Stimulated activated CD8-positive, alpha-beta memory T cell treated with anti-CD3 and anti-CD28 coated beads, Interleukin-2, amount 100 ng/mL, for 48 hours (primary cell): ENCODE data around the gene FAM83B.
"Not testable (repeated sequence)": the region's sequence is repeated elsewhere in the genome, so short reads cannot be mapped to it uniquely, and the experiment has no call there.

ENCODE experiments used
- DNase-seq, 2 donors: peaks; one replicate each; pipeline ENCODE4 v3.0.0-alpha.2; 2020; ENCODE audit warnings: low read depth in 2 of 2

FAM83B gene

DNA sequence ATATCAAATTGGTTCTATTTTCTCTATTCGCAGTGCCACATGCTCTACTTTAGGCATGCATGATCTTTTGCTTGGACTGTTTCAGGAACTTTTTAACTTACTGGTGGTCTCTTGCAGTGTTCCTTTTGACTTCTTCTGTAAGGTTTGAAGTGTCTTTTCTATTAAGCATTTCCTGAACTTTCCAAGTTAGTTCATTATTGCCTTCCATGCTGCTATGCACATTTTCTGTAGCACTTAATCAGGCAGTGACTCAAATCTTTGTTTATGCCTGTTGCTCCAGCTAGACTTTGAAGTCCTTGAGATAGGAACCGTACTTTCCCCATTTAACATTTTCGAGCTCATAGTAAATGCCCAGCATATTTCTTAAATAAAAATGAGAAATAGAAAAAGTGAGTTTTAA lies 52.2 kb downstream of the FAM83B start:
- no peak for DNase-seq

DNA sequence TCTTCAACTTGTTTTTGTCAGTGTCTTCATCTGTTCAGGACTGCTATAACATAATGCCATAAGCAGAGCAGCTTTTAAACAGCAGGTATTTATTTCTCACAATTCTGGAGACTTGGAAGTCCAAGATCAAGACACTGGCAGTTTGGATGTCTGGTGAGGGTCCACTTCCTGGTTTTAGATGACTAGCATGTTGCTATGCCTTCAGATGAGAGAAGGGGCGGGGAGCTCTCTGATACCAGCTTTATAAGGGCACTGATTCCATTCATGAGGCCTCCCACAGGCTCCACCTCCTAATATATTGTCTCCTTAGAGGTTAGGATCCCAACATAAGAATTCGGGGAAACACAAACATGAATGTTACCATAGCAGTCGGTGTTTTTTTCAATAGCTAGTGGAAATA lies 52.9 kb downstream of the FAM83B start:
- no peak for DNase-seq

DNA sequence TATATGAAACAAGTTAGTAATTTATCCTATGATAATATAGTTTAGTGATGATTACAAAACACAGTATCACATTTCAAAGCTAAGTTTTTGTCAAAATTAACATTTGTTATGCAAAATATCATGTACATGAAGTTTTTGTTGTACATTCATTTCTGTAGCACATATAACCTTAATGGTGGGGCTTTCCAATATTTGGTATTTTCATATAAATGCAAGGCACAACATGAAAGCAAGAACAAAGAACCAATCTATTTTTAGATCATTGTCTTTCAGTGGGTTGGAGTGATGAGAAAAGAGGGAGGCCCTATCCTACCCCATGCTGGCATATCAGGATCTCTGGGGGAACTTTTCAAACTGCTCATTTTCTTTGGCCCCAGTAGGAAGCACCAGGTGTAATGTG lies 53.4 kb downstream of the FAM83B start:
- no peak for DNase-seq

DNA sequence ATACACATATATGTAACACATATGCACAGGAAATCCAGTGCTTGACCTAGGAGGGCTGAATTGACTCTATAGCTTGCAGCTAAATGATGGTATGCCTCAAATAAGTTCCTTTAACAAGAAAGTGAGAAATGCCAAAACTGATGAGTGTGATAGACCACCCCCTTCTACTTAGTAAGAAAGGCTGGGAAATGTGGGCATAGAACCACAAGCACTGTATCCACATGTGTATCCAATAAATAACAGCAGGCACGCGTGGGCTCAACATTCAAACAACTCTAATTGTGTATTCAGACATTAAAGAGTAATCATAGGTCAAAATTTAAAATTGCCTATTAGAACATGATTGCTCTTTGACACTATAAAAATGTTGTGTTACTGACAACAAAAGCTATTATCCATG lies 54.1 kb downstream of the FAM83B start:
- no peak for DNase-seq

GRCh38 chr6:54903884-54904283 lies 57.3 kb downstream of the FAM83B start:
- DNase-seq: no peak

DNA sequence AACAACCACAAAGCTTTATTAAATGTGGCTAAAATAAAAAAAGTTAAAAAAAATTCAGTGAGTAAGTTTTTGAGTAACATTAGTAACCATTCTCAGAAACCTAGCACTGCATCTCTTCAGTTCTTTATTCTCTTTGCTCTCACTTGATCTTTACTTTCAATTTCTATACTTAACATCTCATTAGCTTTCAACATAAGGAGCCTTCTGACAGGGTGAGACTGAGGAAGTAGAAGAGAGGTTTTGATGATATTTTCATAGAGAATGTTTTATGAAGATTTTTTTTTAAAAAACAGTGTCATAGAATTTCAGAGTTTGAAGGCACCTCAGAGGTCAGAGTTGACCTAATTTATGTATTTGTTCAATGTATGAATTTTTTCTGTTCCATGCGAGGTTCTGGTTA lies 60.8 kb downstream of the FAM83B start:
- no peak for DNase-seq

DNA sequence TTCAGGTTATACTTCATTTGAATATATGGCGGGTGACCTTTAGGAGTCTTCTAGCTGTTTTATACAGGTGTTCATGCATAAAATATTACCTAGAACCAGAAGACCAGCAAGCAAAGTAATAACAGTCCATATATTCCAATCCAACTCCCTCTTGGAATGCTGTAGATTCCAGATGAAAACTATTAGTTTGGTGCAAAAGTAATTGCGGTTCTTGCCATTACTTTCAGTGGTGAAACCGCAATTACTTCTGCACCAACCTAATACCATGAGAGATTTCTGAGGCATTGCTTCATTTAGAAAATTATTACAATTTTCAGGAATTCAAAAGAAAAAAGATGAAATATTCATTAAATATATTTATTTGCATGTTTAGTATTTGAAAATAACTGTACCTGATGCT lies 62.6 kb downstream of the FAM83B start:
- no peak for DNase-seq

DNA sequence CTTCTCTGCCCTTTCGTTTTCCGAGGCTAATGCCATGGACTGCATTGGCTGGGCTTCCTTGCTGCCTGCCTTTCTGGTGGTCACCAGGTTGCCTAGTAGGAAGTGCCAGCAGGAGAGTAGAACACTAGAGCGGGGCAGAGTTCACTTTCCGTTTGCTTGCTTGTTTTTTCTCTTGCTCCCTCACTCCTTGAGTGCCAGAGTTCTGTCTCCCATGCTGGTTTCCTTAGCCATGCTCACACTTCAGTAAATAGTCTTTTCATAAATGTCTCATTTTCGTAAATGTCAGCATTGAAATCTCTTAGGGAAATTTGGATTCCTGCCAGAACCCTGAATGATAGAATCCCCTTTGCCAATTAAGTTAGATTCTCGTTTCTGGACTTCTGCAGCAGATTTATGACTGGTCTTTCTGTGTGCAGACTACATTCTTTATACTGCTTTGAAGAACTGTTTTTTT lies 63.9 kb downstream of the FAM83B start:
- no peak for DNase-seq

GRCh38 chr6:54910921-54911320 lies 64.3 kb downstream of the FAM83B start:
- DNase-seq: no peak

DNA sequence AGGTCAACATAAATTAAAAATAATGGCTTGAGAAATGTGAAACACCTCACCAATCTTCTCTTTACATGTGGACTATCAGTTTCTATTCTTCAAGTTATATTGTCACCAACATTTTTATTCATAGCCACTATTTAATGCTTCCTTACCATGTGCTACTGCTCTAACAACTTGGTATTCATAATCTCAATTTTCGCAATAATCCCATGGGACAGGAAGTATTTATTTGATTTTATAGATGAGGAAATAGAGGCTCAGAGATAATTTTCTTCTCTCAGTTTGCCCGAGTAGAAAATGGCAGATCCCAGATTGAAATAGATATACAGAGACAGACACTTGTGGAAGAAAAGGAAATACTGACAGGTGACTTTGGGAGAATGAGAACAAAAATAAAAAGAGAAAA lies 66.6 kb downstream of the FAM83B start:
- DNase-seq: no peak

DNA sequence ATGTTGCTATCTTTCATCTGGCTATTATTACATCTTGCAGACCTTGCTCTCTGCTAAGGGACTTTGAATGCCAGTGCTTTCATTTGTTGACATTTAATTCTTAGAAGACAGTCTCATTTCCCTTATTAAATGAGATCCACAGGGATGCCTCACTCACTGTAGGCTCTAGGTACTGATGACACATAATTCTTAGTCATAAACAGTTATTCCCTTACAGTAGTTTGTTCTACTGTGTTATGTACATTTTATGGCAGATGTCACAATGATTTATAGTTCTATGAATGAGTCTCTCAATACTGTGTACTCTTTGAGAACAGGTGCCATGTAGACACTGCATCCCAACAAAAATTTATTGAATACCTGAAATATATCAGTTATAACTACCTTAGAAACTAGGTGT lies 70.3 kb downstream of the FAM83B start:
- no peak for DNase-seq

DNA sequence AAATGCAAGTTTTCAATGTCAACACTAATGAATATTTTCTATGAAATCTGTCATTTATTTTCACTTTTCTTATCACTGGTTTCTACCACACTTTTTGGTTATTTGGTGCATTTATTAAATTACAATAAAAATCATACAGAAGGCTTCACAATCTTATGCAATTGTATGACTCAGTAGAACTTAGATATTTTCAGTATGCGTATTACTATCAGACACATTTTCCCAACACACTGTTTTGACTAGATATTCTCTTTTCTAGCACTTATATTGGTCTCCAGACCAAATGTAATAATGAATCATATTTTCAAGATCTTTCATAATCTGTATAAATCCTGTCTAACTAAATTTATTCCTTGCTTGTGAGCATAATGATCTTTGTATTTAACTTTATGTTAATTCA lies 74.1 kb downstream of the FAM83B start:
- DNase-seq: no peak

DNA sequence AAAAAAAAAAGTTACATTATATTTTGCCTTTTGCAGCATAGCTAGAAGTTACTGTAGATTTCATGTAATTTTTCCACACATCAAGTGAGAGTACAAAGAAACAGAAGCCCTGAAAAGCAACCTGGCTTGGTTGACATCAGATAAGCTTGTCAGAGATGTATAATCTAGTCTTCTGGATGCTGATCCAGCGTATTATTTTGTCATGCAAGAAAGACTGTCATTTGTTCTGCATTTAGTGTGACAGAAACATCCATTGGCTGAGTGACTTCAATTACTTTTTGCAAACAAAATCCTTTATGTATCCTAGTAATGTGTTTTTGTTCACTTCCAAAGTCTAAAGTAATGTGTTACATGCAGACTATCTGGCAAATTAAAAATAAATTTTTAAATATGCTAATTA lies 75.3 kb downstream of the FAM83B start:
- DNase-seq: no peak

DNA sequence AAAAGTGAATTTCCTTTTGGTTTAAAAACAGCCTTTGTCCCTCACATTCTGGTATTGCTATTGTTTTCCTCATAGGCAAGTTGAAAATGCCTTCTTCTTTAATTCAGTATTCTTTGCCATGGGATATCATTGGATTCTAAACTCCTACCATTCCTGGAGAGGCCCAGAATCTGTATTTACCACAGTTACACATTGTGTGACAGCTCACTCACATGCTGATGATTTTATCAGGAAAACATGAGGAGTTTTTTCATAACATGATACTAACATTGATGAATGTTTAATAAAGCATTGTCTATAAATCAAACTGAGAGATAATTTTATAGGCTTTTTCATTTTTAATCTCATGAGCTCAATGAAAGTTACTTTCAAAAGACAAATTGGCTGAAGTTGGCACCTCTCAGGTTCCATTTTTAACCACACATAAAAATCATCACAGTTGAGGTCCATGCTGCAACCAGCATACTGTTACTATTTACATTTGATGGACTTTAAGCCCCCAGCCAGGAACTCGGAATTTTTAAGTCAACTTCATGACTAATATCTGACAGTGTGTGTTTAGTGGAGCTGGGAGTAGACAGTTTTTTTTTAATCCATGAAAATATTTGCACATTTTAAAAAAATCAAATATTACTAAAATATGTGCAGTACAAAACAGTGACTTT lies 82.8 kb downstream of the FAM83B start:
- no peak for DNase-seq

DNA sequence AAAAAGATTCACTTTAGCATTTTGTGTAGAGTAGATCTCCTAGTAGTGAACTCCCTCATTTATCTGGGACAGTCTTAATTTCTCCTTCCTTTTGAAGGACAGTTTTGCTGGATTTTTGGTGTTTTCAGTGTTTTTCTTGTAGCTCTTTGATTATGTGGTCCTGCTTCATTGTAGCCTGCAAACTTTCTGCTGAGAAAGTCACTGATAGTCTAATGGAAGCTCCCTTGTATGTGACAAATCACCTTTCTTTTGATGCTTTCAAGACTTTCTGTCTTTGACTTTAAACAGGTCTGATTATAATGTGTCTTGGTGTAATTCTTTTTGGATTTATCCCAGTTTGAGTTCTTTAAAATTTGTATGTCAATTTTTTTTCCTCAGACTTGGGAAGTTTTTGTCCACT lies 86.1 kb downstream of the FAM83B start:
- no peak for DNase-seq

- no peak for DNase-seq
Measured at GRCh38 chr6:54935739-54936138, 89.2 kb downstream of the FAM83B start.

- no peak for DNase-seq
Measured at GRCh38 chr6:54937371-54937770, 90.8 kb downstream of the FAM83B start.

DNA sequence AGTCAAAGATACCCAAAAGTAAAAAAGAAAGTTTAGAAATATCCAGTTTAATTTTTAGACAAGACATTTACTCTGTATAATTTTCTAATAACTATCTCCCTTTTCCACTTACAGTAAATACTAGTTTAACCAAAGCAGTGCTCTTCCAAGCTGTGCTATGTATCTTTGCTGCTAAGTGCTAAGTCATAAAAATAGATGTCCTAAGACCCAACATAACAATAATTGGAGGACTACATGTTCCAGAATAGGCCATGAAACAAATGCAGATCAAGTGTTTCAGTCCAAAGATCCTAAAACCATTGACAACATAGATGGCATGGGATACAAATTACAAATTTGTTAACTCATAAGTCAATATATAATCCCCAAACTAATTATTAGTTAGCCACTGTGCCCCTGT lies 111.1 kb downstream of the FAM83B start:
- no peak for DNase-seq

GRCh38 chr6:54958446-54958845 lies 111.9 kb downstream of the FAM83B start:
- DNase-seq: no peak

GRCh38 chr6:54959820-54960219 lies 113.2 kb downstream of the FAM83B start:
- no peak for DNase-seq

DNA sequence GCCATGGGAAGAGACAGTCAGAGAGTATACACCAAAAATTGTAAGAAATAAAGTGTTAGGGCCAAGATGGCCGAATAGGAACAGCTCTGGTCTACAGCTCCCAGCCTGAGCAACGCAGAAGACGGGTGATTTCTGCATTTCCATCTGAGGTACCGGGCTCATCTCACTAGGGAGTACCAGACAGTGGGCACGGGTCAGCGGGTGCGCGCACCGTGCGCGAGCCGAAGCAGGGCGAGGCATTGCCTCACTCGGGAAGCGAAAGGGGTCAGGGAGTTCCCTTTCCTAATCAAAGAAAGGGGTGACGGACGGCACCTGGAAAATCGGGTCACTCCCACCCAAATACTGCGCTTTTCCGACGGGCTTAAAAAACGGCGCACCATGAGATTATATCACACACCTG lies 114.8 kb downstream of the FAM83B start:
- not testable (repeated sequence) for DNase-seq

- DNase-seq: no peak
Measured at GRCh38 chr6:54970337-54970736, 123.8 kb downstream of the FAM83B start.

- DNase-seq: no peak
Measured at GRCh38 chr6:54971825-54972224, 125.3 kb downstream of the FAM83B start.

DNA sequence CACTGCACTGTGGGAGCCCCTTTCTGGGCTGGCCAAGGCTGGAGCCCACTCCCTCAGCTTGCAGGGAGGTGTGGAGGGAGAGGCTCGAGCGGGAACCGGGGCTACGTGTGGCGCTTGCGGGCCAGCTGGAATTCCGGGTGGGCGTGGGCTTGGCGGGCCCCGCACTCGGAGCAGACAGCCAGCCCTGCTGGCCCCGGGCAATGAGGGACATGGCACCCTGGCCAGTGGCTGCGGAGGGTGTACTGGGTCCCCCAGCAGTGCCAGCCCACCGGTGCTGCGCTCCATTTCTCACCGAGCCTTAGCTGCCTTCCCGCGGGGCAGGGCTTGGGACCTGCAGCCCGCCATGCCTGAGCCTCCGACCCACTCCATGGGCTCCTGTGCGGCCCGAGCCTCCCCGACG lies 132.6 kb downstream of the FAM83B start:
- DNase-seq: not testable (repeated sequence)
